Loucy (cell line): ENCODE measurements around the gene WEE1.

Experiments
- H2AFZ ChIP-seq: fragments of 200-600 bp; sonication (generic); 2 replicates; pipeline ENCODE4 v1.6.0; 2016; ENCODE audit warnings: antibody characterized with exemption, mild to moderate bottlenecking, low read length, moderate library complexity
- H3F3A ChIP-seq: fragments of 200-600 bp; 2 replicates; pipeline ENCODE4 v1.6.0; 2016; ENCODE audit warnings: antibody characterized with exemption, low read depth, mild to moderate bottlenecking
- H3K27me3 ChIP-seq: fragments of 200-600 bp; sonication (generic); 2 replicates; pipeline ENCODE4 v1.6.1; 2014; ENCODE audit warnings: low read length, mild to moderate bottlenecking; ENCODE audit not compliant: insufficient read depth, poor library complexity, severe bottlenecking
- H3K36me3 ChIP-seq: fragments of 200-600 bp; sonication (generic); 2 replicates; pipeline ENCODE4 v1.6.1; 2016; ENCODE audit warnings: low read length; ENCODE audit not compliant: insufficient read depth
- H3K4me1 ChIP-seq: fragments of 200-600 bp; sonication (generic); 2 replicates; pipeline ENCODE4 v1.5.1; 2014; ENCODE audit warnings: low read length, mild to moderate bottlenecking; ENCODE audit not compliant: insufficient read depth, poor library complexity, severe bottlenecking
- H3K4me2 ChIP-seq: fragments of 200-600 bp; sonication (generic); 2 replicates; pipeline ENCODE4 v1.6.0; 2014; ENCODE audit warnings: antibody characterized with exemption, low read length, low read depth, mild to moderate bottlenecking; ENCODE audit not compliant: poor library complexity, severe bottlenecking
- H3K4me3 ChIP-seq: fragments of 200-600 bp; sonication (generic); 2 replicates; pipeline ENCODE4 v1.5.1; 2014; ENCODE audit warnings: low read length, mild to moderate bottlenecking, mixed read lengths; ENCODE audit not compliant: poor library complexity, severe bottlenecking
- H3K79me2 ChIP-seq: fragments of 200-600 bp; sonication (generic); 2 replicates; pipeline ENCODE4 v1.6.1; 2014; ENCODE audit warnings: low read length; ENCODE audit not compliant: insufficient read depth
- H3K9ac ChIP-seq: fragments of 200-600 bp; sonication (generic); 2 replicates; pipeline ENCODE4 v1.6.0; 2014; ENCODE audit warnings: mild to moderate bottlenecking, low read depth, low read length, moderate library complexity; ENCODE audit not compliant: poor library complexity, severe bottlenecking
- H3K9me2 ChIP-seq: fragments of 200-600 bp; sonication (generic); replicated peaks from 2 replicates; pipeline ENCODE4 v1.6.1; 2016; ENCODE audit warnings: low read depth, low read length, mixed read lengths
- H3K9me3 ChIP-seq: fragments of 200-600 bp; sonication (generic); 2 replicates; pipeline ENCODE4 v1.6.1; 2014; ENCODE audit warnings: mild to moderate bottlenecking, antibody characterized with exemption, low read length, low read depth; ENCODE audit not compliant: insufficient read depth
- H4K20me1 ChIP-seq: fragments of 200-600 bp; sonication (generic); 2 replicates; pipeline ENCODE4 v1.6.0; 2014; ENCODE audit warnings: antibody characterized with exemption, low read length, mild to moderate bottlenecking; ENCODE audit not compliant: insufficient read depth, poor library complexity, severe bottlenecking
- CTCF ChIP-seq: fragments of 200-600 bp; sonication (generic); conservative IDR thresholded peaks from 2 replicates; pipeline ENCODE4 v1.5.1; 2014; ENCODE audit warnings: mild to moderate bottlenecking, antibody characterized with exemption, low read length
- EZH2phosphoT487 ChIP-seq: fragments of 200-600 bp; IDR thresholded peaks from 2 replicates; pipeline ENCODE4 v1.6.1; 2018; ENCODE audit warnings: antibody characterized with exemption, mild to moderate bottlenecking, moderate library complexity, borderline replicate concordance

Gene WEE1

GRCh38 chr11:9604134-9604533 is 30.7 kb downstream of the WEE1 start:
- no peak overlapping the region for H3K9ac ChIP-seq
- no peaks in the 10 kb centered on the region for H3K79me2 ChIP-seq
- H3F3A ChIP-seq: no peaks in the 10 kb centered on the region
- no peaks in the 10 kb centered on the region for H3K27me3 ChIP-seq
- H3K9me3 ChIP-seq: no peaks in the 10 kb centered on the region
- no peaks in the 10 kb centered on the region for H3K36me3 ChIP-seq
- no peak overlapping the region for H2AFZ ChIP-seq
- H3K4me1 ChIP-seq: peaks cover 27% of the 10 kb centered on the region
- no peaks in the 10 kb centered on the region for H4K20me1 ChIP-seq
- H3K4me2 ChIP-seq: no peak overlapping the region
- H3K4me3 ChIP-seq: no peak overlapping the region
- no peaks in the 10 kb centered on the region for H3K9me2 ChIP-seq
- no peak for TF ChIP-seq EZH2phosphoT487
- TF ChIP-seq CTCF: no peak

GRCh38 chr11:9605742-9606141 is 32.3 kb downstream of the WEE1 start:
- H3K79me2 ChIP-seq: no peaks in the 10 kb centered on the region
- no peak overlapping the region for H3K4me3 ChIP-seq
- no peak for TF ChIP-seq CTCF
- H4K20me1 ChIP-seq: no peaks in the 10 kb centered on the region
- no peaks in the 10 kb centered on the region for H3K27me3 ChIP-seq
- H3K36me3 ChIP-seq: no peaks in the 10 kb centered on the region
- H3K9me3 ChIP-seq: no peaks in the 10 kb centered on the region
- peaks cover 25% of the 10 kb centered on the region for H3K4me1 ChIP-seq
- H3K9me2 ChIP-seq: no peaks in the 10 kb centered on the region
- no peak overlapping the region for H3K4me2 ChIP-seq
- H3F3A ChIP-seq: no peaks in the 10 kb centered on the region
- H3K9ac ChIP-seq: no peak overlapping the region
- no peak overlapping the region for H2AFZ ChIP-seq

GRCh38 chr11:9606809-9607510 is 33.5 kb downstream of the WEE1 start:
- no peaks in the 10 kb centered on the region for H3K27me3 ChIP-seq
- peaks cover 16% of the 10 kb centered on the region for H3K4me1 ChIP-seq
- H3K4me2 ChIP-seq: no peak overlapping the region
- TF ChIP-seq CTCF: no peak
- H3K4me3 ChIP-seq: no peak overlapping the region
- H3K79me2 ChIP-seq: no peaks in the 10 kb centered on the region
- H2AFZ ChIP-seq: no peak overlapping the region
- H3F3A ChIP-seq: no peaks in the 10 kb centered on the region
- no peak overlapping the region for H3K9ac ChIP-seq
- H3K9me2 ChIP-seq: no peaks in the 10 kb centered on the region
- no peaks in the 10 kb centered on the region for H3K36me3 ChIP-seq
- H3K9me3 ChIP-seq: no peaks in the 10 kb centered on the region
- H4K20me1 ChIP-seq: no peaks in the 10 kb centered on the region
